ENCODE data around the gene HK1.

DNA sequence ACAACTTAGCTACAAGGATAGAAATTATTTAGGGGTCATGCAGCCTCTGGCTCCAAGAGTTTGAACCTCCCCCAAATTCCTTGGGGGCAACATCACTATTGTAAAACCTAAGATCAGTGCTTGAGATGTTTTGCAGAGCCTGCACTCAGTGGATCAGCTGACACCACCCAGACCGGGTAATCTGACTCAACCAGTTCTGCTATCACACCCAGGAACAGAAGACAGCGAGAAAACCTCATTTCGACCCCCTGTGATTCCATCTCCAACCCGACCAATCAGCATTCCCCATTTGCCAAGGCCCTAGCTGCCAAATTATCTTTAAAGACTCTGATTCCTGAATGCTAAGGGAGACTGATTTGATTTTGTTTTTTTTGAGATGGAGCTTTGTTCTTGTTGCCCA lies 133.2 kb downstream of the HK1 start:
- TF ChIP-seq, protein P1, sequence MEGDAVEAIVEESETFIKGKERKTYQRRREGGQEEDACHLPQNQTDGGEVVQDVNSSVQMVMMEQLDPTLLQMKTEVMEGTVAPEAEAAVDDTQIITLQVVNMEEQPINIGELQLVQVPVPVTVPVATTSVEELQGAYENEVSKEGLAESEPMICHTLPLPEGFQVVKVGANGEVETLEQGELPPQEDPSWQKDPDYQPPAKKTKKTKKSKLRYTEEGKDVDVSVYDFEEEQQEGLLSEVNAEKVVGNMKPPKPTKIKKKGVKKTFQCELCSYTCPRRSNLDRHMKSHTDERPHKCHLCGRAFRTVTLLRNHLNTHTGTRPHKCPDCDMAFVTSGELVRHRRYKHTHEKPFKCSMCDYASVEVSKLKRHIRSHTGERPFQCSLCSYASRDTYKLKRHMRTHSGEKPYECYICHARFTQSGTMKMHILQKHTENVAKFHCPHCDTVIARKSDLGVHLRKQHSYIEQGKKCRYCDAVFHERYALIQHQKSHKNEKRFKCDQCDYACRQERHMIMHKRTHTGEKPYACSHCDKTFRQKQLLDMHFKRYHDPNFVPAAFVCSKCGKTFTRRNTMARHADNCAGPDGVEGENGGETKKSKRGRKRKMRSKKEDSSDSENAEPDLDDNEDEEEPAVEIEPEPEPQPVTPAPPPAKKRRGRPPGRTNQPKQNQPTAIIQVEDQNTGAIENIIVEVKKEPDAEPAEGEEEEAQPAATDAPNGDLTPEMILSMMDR (IDR thresholded peaks at IDR 0.05), result no peak
- peak; percentile 34 for TF ChIP-seq POLR2AphosphoS5 (IDR thresholded peaks at IDR 0.05)
- TF ChIP-seq POLR2A (IDR thresholded peaks at IDR 0.05), result no peak

Measured in gastroesophageal sphincter (tissue), 3 donors.